ENCODE results near the gene FBXL19.

The FBXL19 gene

GRCh38 chr16:30895627-30896260 is 27.6 kb upstream of the FBXL19 start:
- DNase-seq (ENCODE audit: low read depth in 2 of 2), result no peak

DNA sequence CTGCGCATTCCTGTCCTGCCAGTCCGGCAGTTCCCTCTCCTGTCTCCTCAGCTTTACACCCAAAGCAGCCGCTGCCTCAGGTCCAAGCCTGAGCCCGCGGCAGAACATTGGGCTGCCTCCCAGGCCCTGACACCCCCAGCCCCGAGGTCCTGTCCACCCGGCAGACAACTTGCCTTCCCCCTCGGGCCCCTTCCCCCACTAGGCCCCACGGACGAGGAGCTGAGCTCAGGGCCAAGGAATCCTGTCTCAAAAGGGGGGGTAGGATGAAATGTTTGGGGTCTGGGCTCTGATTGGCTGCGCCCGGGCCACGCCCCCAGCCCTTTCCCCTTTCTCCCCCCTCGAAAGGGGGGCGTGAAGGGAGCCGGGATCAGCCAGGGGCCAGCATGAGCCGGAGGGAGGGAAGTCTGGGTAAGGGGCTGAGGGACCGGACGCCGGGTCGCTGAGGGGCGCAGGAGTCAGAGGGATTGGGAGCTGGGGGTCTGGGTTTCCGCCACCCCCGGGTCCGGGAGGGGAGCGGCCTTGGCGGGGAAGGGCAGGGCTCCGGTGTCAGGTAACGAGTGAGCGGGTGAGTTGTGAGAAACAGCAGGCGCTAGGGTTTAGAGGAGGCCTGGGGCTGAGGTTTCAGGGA is 27.0 kb upstream of the FBXL19 start, which contains the start of gene CTF1:
Gene CTF1 (plus strand): TSS at position 354 of the 628 bp plus-strand sequence. CDS start 30 bp downstream, at position 384.
- DNase-seq (ENCODE audit: low read depth in 2 of 2), result no peak

- DNase-seq (ENCODE audit: low read depth in 2 of 2), result peak; percentile 72 to 73
These were observed 26.3 kb upstream of the FBXL19 start for GRCh38 chr16:30896889-30897733.

GRCh38 chr16:30899794-30900193 is 23.6 kb upstream of the FBXL19 start:
- no peak for DNase-seq (ENCODE audit: low read depth in 2 of 2)

DNA sequence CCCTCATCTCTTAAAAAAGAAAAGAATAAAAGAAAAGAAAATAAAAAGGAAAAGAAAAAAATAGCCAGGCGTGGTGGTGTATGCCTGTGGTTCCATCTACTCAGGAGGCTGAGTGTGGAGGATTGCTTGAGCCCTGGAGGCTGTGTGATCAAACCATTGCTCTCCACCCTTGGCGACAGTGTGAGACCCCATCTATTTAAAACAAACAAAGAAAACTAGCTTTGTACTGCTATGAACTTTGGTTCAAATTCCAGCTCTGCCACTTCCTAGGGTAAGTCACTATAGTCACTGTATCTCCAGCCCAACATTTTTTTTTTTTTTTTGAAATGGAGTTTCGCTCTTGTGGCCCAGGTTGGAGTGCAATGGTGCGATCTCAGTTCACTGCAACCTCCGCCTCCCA is 22.8 kb upstream of the FBXL19 start:
- DNase-seq (ENCODE audit: low read depth in 2 of 2), result no peak

DNA sequence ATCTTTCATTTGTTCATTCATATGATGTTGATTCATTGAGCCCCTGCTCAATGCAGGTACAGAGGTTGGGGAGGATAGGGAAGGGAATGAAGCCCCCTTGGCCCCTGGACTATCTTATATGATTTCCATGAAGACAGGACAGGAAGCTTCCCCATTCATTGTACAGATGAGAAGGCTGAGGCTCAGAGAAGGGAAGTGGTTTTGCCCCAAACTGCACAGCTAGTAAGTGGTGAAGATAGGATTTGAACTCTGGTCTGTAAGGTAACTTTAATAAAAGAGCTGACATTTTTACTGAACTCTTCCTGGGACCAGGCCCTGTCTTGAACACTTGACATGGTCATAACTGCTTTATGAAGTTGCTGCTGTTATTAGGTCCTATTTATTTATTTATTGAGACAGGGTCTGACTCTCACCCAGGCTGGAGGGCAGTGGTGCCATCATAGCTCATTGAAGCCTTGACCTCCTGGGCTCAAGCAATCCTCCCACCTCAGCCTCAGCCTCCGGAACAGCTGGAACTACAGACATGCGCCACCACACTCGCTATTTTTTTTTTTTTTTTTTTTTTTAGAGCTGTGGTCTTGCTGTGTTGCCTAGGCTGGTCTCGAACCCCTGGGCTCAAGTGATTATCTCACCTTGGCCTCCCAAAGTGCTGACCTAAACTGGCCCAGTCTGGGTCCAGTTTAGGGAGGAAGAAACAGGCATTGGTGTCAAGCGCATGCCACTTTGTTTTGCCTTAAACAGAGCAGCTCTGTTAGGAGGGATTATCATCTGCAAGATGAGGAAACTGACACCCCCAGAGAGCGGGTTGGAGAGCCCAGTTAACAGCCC is 22.0 kb upstream of the FBXL19 start:
- DNase-seq (ENCODE audit: low read depth in 2 of 2), result no peak

DNA sequence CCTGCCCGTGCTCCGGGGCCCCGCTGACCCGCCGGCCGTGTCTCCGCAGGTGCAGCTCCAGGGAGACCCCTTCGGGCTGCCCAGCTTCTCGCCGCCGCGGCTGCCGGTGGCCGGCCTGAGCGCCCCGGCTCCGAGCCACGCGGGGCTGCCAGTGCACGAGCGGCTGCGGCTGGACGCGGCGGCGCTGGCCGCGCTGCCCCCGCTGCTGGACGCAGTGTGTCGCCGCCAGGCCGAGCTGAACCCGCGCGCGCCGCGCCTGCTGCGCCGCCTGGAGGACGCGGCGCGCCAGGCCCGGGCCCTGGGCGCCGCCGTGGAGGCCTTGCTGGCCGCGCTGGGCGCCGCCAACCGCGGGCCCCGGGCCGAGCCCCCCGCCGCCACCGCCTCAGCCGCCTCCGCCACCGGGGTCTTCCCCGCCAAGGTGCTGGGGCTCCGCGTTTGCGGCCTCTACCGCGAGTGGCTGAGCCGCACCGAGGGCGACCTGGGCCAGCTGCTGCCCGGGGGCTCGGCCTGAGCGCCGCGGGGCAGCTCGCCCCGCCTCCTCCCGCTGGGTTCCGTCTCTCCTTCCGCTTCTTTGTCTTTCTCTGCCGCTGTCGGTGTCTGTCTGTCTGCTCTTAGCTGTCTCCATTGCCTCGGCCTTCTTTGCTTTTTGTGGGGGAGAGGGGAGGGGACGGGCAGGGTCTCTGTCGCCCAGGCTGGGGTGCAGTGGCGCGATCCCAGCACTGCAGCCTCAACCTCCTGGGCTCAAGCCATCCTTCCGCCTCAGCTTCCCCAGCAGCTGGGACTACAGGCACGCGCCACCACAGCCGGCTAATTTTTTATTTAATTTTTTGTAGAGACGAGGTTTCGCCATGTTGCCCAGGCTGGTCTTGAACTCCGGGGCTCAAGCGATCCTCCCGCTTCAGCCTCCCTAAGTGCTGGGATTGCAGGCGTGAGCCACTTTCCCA is 21.1 kb upstream of the FBXL19 start:
- peak in 1 of 2 donors; percentile 42 for DNase-seq (ENCODE audit: low read depth in 2 of 2)

GRCh38 chr16:30903002-30903401 is 20.4 kb upstream of the FBXL19 start:
- no peak for DNase-seq (ENCODE audit: low read depth in 2 of 2)

DNA sequence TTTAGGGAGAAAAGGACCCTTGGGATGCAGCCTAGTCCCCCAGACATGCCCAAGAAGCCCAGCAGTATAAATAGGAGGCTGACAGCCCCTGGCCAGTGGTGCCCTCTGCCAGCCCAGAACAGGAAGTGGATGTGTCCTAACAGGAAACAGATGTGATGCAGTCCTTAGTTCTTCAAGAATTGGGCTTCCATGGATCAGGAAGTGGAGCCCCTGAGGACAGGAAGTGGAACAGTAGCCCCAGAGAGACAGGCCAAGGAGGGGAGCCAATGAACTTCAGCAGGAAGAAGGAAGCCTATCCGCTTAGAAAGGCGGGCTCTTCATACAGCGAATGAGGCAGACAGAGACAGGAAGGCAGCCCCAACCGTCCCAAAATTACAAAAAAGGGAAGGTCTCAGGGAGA is 19.8 kb upstream of the FBXL19 start:
- DNase-seq (ENCODE audit: low read depth in 2 of 2), result no peak

GRCh38 chr16:30904114-30904780 is 19.1 kb upstream of the FBXL19 start:
- no peak for DNase-seq (ENCODE audit: low read depth in 2 of 2)

GRCh38 chr16:30907064-30907463 is 16.3 kb upstream of the FBXL19 start:
- no peak for DNase-seq (ENCODE audit: low read depth in 2 of 2)

DNA sequence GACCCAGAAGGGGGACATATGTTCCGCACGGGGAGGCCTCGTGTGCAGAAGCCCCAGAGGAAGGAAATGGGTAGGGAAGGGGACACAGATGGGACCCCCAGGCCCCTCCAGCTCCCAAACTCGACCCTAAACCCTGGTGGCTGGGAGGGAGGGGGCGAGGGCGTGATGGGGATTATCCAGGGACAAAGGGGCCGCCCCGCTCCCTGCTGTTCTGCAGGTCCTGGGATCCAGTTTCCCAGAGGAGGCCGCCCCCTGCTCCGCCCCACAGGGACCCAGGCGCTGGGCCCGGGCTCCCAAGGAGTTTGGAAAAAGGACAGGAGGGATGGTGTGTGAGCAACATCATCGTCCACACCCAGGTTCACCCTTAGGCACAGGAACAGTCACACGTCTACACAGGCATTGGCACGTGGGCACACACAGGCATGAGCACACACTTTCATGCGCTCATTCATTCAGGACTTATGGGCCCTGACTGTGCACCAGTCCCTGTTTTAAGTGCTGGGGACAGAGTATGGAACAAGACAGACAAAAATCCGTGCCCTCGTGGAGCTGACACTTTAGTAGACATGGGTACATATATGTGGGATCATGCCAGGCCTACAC is 12.8 kb upstream of the FBXL19 start:
- no peak for DNase-seq (ENCODE audit: low read depth in 2 of 2)

DNA sequence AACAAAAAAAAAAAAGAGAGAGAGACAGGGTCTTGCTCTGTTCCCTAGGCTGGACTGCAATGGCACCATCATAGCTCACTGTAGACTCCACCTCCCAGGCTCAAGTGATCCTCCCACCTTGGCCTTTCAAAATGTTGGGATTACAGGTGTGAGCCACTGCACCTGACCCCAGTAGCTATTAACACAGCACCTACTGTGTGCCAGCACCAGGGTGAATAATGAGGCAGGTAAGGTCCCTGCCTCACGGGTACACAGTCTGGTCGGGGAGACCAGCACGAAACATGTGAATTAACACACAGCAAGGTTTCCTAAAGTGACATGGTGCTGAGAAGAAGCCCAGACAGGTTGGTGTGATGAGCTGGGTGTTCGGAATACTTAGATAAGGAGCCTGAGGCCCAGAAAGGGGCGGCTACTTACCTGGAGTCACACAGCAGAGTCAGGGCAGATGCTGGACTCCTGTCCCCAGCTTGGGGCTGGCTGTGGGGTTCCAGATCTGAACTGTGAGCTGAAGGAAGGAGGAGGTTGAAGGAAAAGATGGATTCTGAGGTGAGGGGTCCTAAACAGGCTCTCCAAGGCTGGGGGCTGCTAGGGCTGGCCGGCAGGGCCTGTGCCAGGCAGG is 10.5 kb upstream of the FBXL19 start:
- no peak for DNase-seq (ENCODE audit: low read depth in 2 of 2)

- DNase-seq (ENCODE audit: low read depth in 2 of 2), result no peak
These were observed 8.5 kb upstream of the FBXL19 start for GRCh38 chr16:30914830-30915229.

DNA sequence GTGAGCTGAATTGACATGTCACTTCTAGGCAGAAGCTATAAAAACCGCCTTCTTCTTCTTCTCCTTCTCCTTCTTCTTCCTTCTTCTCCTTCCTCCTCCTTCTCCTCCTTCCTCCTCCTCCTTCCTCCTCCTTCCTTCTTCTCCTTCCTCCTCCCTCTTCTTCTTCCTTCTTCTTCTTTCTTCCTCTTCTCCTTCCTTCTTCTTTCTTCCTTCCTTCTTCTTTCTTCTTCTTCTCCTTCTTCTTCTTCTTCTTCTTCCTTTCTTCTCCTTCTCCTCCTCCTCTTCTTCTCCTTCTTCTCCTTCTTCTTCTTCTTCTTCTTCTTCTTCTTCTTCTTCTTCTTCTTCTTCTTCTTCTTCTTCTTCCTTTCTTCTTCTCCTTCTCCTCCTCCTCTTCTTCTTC is 4.8 kb upstream of the FBXL19 start:
- no peak for DNase-seq (ENCODE audit: low read depth in 2 of 2)

GRCh38 chr16:30920891-30921290 is 2.5 kb upstream of the FBXL19 start:
- no peak for DNase-seq (ENCODE audit: low read depth in 2 of 2)

DNA sequence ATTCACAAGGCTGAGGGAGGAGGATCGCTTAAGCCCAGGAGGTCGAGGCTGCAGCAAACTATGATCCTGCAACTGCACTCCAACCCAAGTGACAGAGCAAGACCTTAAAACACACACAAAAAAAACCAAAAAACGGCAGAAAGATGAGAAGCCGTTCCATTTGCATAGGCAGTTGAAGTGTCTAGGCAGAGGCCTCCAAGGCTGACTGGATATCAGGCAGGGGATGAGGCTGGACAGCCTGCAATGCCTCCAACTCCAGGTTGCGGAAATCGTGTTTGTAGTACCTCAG is 2.0 kb upstream of the FBXL19 start:
- DNase-seq (ENCODE audit: low read depth in 2 of 2), result no peak

GRCh38 chr16:30921748-30922419 is 1.5 kb upstream of the FBXL19 start:
- peak; percentile 74 to 75 for DNase-seq (ENCODE audit: low read depth in 2 of 2)

DNA sequence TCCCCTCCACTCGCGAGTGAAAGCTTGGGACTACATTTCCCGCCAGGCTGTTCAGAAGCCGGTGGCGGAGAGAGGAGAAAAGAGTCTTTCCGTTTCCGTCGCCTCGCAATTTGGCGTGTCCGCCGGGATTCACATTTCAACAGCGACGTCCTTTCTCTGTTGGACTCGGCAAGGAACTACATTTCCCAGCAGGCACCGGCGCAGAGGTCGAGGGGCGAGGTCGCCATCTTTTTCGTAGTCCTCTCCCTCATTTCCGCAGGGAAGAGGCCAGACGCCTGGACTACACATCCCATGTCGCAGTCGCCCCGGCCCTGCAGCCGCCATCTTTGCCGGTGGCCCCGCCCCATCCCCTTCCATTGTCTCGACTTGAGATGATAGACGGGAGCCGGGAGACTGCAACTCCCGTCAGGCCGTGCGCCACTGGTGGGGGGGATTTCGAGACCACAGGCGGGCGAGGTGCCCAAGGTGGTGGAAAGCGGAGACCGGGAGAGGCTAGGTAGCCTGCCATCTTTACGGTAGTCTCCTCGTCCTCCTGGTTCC is 882 bp upstream of the FBXL19 start:
- peak; percentile 100 for DNase-seq (ENCODE audit: low read depth in 2 of 2)

Measured in stimulated activated CD8-positive, alpha-beta memory T cell treated with anti-CD3 and anti-CD28 coated beads, Interleukin-15, amount 100 ng/mL, for 48 hours (primary cell).